Central memory CD8-positive, alpha-beta T cell (primary cell): ENCODE data around the gene MEGF9.
A peak's percentile ranks its signal among the peaks of the same experiment; 100 is the strongest.
"Not testable (repeated sequence)": the region's sequence is repeated elsewhere in the genome, so short reads cannot be mapped to it uniquely, and the experiment has no call there.

Experiments used
- ATAC-seq: fragments of 150-1000 bp; cut with Tn5 transposase; replicated peaks from 2 replicates; pipeline ENCODE4 v1.10.0; 2022; ENCODE audit warnings: mild to moderate bottlenecking, moderate FRiP score, moderate number of reproducible peaks; ENCODE audit not compliant: poor library complexity, severe bottlenecking; ENCODE audit errors: extremely low read depth
- DNase-seq, 2 donors: peaks; one replicate each; pipeline ENCODE4 v3.0.0; 2021; ENCODE audit warnings: low spot score in 2 of 2
- H3K27ac Mint-ChIP-seq: one replicate; pipeline ENCODE4 v1.8.0; 2022; ENCODE audit warnings: low read depth, mild to moderate bottlenecking, moderate library complexity, mixed read lengths
- H3K27me3 Mint-ChIP-seq: one replicate; pipeline ENCODE4 v1.8.0; 2022; ENCODE audit warnings: mixed read lengths
- H3K36me3 Mint-ChIP-seq: one replicate; pipeline ENCODE4 v1.8.0; 2022; ENCODE audit warnings: mild to moderate bottlenecking, moderate library complexity, mixed read lengths; ENCODE audit not compliant: insufficient read depth
- H3K4me1 Mint-ChIP-seq: one replicate; pipeline ENCODE4 v1.8.0; 2022; ENCODE audit warnings: mixed read lengths
- H3K4me3 Mint-ChIP-seq: one replicate; pipeline ENCODE4 v1.8.0; 2022; ENCODE audit warnings: mild to moderate bottlenecking, moderate library complexity, mixed read lengths
- H3K9me3 Mint-ChIP-seq: one replicate; pipeline ENCODE4 v1.8.0; 2022; ENCODE audit warnings: mixed read lengths

Gene MEGF9

GRCh38 chr9:120659676-120660075, 54.6 kb downstream of the MEGF9 start:
- H3K27ac Mint-ChIP-seq: no peak overlapping the region
- peaks cover 23% of the 10 kb centered on the region for H3K4me1 Mint-ChIP-seq
- DNase-seq (no peak), ATAC-seq (no peak)
- no peaks in the 10 kb centered on the region for H3K9me3 Mint-ChIP-seq
- H3K4me3 Mint-ChIP-seq: no peak overlapping the region
- no peaks in the 10 kb centered on the region for H3K27me3 Mint-ChIP-seq
- peaks cover 8% of the 10 kb centered on the region for H3K36me3 Mint-ChIP-seq

DNA sequence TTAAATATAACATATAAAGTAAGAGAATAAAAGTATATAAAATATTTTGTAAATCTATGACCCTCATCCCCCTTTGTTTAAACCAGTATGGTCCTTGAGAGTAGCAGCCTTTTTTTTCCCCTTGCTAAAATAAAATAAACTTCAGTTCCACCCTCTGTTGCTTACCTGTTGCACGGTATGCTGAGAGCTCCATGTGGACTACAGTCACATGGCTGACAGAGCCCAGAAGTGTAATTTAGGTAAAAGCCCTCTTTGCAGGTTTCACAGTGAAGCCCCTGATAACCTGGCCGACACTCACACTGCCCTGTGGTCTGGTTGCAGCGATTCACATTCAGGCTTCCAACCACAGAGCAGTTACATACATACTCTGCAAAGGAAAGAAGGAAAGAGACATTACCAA, 55.1 kb downstream of the MEGF9 start:
- no peak for DNase-seq
- Mint-ChIP-seq H3K9me3 (no peaks in the 10 kb centered on the region), H3K36me3 (peaks cover 8% of the 10 kb centered on the region), H3K4me1 (peaks cover 23% of the 10 kb centered on the region), H3K27me3 (no peaks in the 10 kb centered on the region), H3K4me3 (no peak overlapping the region), H3K27ac (no peak overlapping the region)
- ATAC-seq: no peak

- peaks cover 5% of the 10 kb centered on the region for H3K36me3 Mint-ChIP-seq
- no peaks in the 10 kb centered on the region for H3K27me3 Mint-ChIP-seq
- H3K4me3 Mint-ChIP-seq: no peak overlapping the region
- DNase-seq: no peak
- peaks cover 11% of the 10 kb centered on the region for H3K4me1 Mint-ChIP-seq
- peak overlapping the region; percentile 2 for H3K27ac Mint-ChIP-seq
- no peak for ATAC-seq
- H3K9me3 Mint-ChIP-seq: no peaks in the 10 kb centered on the region
These were observed 59.2 kb downstream of the MEGF9 start for GRCh38 chr9:120655005-120655622.

GRCh38 chr9:120654272-120654671, 60.0 kb downstream of the MEGF9 start:
- peaks cover 8% of the 10 kb centered on the region for H3K36me3 Mint-ChIP-seq

GRCh38 chr9:120653762-120654161, 60.5 kb downstream of the MEGF9 start:
- Mint-ChIP-seq H3K36me3 (peaks cover 7% of the 10 kb centered on the region), H3K27ac (no peak overlapping the region), H3K4me3 (no peak overlapping the region), H3K27me3 (no peaks in the 10 kb centered on the region), H3K4me1 (peaks cover 11% of the 10 kb centered on the region), H3K9me3 (no peaks in the 10 kb centered on the region)
- no peak for DNase-seq
- no peak for ATAC-seq

More at GRCh38 chr9:120654272-120654671, 60.0 kb downstream of the MEGF9 start:
- Mint-ChIP-seq H3K9me3 (no peaks in the 10 kb centered on the region), H3K27me3 (no peaks in the 10 kb centered on the region), H3K4me1 (peaks cover 11% of the 10 kb centered on the region), H3K4me3 (no peak overlapping the region), H3K27ac (no peak overlapping the region)
- no peak for ATAC-seq
- no peak for DNase-seq

DNA sequence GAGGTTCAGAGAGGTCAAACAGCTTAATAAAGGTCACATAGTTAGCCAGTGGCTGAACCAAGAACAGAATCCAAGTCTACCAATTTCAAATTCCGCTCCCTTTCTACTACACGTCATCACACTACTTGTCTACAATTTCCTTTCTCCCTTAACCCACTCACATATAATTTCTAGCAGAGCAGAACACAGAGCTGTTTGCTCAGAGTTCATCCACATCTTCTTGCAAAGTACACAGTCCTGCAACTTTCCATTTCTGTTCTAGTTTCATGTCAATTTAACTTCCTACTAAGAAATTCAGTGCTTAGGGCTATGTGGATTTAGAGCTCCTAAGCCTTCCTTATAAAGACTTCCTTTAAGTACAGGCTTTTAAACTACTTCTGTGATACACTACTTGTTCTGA, 61.3 kb downstream of the MEGF9 start:
- ATAC-seq: no peak
- H3K9me3 Mint-ChIP-seq: no peaks in the 10 kb centered on the region
- peaks cover 7% of the 10 kb centered on the region for H3K36me3 Mint-ChIP-seq
- H3K4me3 Mint-ChIP-seq: no peak overlapping the region
- no peak overlapping the region for H3K27ac Mint-ChIP-seq
- H3K27me3 Mint-ChIP-seq: no peaks in the 10 kb centered on the region
- DNase-seq: no peak
- peaks cover 18% of the 10 kb centered on the region for H3K4me1 Mint-ChIP-seq

DNA sequence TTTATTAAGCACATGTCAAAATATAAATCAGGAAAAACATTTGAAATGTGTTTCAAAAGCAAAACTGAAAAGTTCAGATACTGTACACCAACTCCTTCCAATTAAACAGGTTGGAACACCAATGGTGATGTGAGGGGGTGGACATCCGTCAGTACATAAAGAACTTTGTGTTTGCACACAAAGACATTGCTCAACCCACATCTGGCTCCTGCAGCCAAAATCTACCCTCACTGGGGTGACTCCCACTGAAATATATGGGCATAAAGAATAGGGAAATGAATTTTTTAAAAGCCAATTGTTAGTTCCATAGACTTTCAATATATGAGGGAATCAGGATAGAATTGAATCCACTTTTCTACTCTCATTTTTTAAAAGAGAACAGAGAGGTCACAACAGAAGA, 63.9 kb downstream of the MEGF9 start:
- peaks cover 6% of the 10 kb centered on the region for H3K36me3 Mint-ChIP-seq
- H3K4me3 Mint-ChIP-seq: no peak overlapping the region
- ATAC-seq (no peak), DNase-seq (no peak)
- no peaks in the 10 kb centered on the region for H3K9me3 Mint-ChIP-seq
- H3K4me1 Mint-ChIP-seq: peaks cover 19% of the 10 kb centered on the region
- no peaks in the 10 kb centered on the region for H3K27me3 Mint-ChIP-seq
- no peak overlapping the region for H3K27ac Mint-ChIP-seq

- Mint-ChIP-seq H3K4me3 (no peak overlapping the region), H3K27ac (no peak overlapping the region), H3K27me3 (no peaks in the 10 kb centered on the region), H3K4me1 (peaks cover 12% of the 10 kb centered on the region), H3K9me3 (no peaks in the 10 kb centered on the region), H3K36me3 (peaks cover 7% of the 10 kb centered on the region)
- DNase-seq (no peak), ATAC-seq (no peak)
These were observed 65.6 kb downstream of the MEGF9 start for GRCh38 chr9:120648581-120649197.

- peaks cover 10% of the 10 kb centered on the region for H3K4me1 Mint-ChIP-seq
- no peaks in the 10 kb centered on the region for H3K9me3 Mint-ChIP-seq
- H3K36me3 Mint-ChIP-seq: peaks cover 7% of the 10 kb centered on the region
- ATAC-seq (no peak), DNase-seq (no peak)
- H3K27me3 Mint-ChIP-seq: no peaks in the 10 kb centered on the region
- no peak overlapping the region for H3K4me3 Mint-ChIP-seq
- H3K27ac Mint-ChIP-seq: no peak overlapping the region
These were observed 67.3 kb downstream of the MEGF9 start for GRCh38 chr9:120646948-120647347.

DNA sequence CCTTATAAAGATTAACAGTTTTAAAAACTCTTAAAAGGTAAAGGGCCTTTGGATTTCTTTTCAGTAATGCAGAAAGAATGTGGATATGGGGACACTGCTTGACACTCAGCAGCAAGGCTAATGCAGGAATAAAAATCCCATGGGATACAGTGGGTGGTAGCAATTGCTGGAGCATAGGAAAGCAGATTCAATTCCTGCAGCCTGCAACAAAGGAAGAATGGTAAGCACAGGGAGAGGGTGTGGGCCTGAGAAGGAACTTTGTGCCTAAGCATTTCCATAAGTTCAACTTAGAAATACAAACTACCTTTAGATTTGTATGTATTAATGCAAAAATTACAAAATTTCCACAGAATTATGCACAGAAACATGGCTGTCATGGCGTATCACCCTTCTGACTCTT, 68.5 kb downstream of the MEGF9 start:
- H3K4me3 Mint-ChIP-seq: no peak overlapping the region
- H3K36me3 Mint-ChIP-seq: peaks cover 5% of the 10 kb centered on the region
- H3K27ac Mint-ChIP-seq: no peak overlapping the region
- no peaks in the 10 kb centered on the region for H3K9me3 Mint-ChIP-seq
- H3K27me3 Mint-ChIP-seq: no peaks in the 10 kb centered on the region
- peaks cover 10% of the 10 kb centered on the region for H3K4me1 Mint-ChIP-seq
- ATAC-seq (no peak), DNase-seq (no peak)

- Mint-ChIP-seq H3K36me3 (peaks cover 3% of the 10 kb centered on the region), H3K4me1 (peaks cover 5% of the 10 kb centered on the region), H3K27ac (no peak overlapping the region), H3K4me3 (no peak overlapping the region), H3K27me3 (no peaks in the 10 kb centered on the region), H3K9me3 (no peaks in the 10 kb centered on the region)
- DNase-seq (no peak), ATAC-seq (no peak)
These were observed 71.2 kb downstream of the MEGF9 start for GRCh38 chr9:120643061-120643460.

GRCh38 chr9:120642129-120642770, 72.0 kb downstream of the MEGF9 start:
- no peak for ATAC-seq
- Mint-ChIP-seq H3K4me1 (no peaks in the 10 kb centered on the region), H3K36me3 (peaks cover 3% of the 10 kb centered on the region), H3K4me3 (no peak overlapping the region), H3K27ac (no peak overlapping the region), H3K9me3 (no peaks in the 10 kb centered on the region), H3K27me3 (no peaks in the 10 kb centered on the region)
- no peak for DNase-seq

DNA sequence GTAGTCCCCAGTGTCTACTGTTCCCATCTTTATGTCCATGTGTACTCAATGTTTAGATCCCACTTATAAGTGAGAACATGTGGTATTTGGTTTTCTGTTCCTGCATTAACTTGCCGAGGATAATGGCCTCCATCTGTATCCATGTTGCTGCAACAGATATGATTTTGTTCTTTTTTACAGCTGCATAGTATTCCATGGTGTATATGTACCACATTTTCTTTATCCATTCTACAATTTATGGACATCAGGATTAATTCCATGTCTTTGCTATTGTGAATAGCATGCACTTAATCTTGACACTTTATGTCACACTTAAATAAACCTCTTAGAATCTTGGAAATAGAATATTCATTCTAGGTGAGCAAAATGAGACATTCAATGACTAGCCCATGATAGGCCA, 73.4 kb downstream of the MEGF9 start:
- H3K27ac Mint-ChIP-seq, H3K27me3 Mint-ChIP-seq, H3K9me3 Mint-ChIP-seq, DNase-seq, H3K36me3 Mint-ChIP-seq, ATAC-seq, H3K4me3 Mint-ChIP-seq, H3K4me1 Mint-ChIP-seq: not testable (repeated sequence)
